NAMALWA (cell line): Measurements from ENCODE around the gene CFAP73.

Experiments used
- DNase-seq: peaks from one replicate; pipeline ENCODE4 v3.0.0-alpha.2; 2015; ENCODE audit warnings: low spot score

Gene CFAP73

DNA sequence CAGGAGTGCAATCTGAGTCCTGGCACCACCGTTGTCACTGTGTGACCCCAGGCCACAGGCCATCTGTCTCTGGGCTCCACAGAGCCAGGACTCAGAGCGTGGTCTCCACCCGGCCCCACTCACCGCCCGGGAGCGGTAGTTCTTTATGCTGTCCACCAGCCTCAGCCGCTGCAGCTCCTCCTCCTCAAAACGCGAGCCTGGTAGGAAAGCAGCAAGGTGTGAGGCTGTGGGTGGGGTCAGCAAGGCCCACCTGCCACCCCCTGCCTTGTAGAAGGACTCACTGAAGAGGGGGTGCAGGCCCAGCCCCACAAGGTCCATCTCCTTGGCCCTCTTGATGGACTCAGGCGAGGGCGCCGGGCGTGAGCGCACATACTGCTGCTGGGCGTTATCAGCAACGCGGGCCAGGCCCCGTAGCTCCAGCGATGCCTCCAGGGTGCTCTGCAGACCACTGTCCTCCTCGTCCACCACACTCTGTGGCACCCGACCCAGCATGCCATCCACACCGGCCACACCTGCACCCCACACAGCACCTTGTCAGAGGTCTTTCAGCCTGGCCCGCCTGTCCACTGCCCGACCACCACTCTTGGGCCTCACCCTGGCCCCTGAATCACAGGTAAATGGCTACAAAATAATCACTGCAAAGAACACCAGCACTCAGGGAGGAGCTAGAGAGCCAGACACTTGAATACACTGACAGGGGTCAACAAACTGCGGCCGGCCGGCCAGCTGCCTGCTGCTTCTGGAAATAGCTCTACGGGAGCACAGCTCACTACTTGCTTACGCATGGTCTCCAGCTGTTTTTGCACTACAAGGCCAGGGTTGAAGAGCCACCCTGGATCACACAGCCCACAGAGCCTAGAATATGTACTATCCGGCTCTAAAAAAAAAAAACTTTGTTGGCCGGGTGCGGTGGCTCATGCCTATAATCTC is 16.3 kb downstream of the CFAP73 start:
- no peak for DNase-seq

DNA sequence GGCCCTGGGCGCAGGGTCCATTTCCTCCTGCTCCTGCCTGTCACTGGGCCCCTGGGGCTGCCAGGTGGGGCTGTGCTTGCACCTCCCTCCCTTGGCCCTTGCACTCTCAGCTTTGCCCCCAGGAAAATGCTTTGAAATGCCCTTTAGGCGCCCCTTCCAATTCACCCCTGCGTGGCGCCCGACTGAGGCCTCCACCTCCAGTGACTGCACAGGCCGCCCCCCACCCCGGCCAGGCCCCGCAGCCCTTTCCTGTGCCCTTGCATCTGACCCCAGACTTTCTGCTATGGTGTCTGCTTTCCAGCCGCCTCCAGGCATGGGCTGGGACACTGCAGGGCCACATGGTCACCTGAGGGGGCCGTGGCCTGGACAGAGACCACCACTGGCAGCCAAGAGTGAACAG is 18.3 kb downstream of the CFAP73 start:
- DNase-seq = no peak

DNA sequence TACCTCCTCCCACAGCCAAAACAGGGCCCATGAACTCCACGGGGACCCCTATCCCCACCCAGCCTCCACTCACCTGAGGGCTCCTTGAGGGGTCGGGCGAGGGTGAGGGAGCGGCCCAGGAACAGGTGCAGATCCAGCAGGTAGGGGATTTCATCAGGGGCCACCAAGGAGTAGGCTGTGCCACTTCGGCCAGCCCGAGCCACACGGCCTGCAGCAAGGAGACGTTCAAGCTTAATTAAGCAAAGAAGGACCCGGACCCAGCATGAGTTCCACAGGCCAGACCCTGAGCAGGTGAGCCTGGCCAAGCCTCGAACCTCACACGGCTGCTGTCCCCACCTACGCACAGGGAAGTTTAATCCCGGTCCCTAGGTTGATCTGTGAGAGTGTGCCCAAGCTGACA is 20.2 kb downstream of the CFAP73 start:
- no peak for DNase-seq

DNA sequence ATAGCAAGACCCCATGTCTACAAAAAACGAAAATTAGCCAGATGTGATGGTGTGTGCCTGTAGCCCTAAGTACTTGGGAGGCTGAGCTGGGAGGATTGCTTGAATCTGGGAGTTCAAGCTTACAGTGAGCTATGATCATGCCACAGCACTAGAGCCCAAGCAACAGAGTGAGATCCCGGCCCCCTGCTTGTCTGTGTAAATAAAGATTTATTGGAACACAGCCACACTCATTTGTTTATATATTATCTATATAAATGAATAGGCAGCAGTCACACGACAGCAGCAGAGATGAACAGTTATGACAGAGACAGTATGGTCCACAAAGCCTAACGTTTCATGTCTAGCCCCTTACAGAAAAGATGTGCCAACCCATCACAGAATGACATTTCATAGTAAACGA is 20.9 kb downstream of the CFAP73 start:
- no peak for DNase-seq

DNA sequence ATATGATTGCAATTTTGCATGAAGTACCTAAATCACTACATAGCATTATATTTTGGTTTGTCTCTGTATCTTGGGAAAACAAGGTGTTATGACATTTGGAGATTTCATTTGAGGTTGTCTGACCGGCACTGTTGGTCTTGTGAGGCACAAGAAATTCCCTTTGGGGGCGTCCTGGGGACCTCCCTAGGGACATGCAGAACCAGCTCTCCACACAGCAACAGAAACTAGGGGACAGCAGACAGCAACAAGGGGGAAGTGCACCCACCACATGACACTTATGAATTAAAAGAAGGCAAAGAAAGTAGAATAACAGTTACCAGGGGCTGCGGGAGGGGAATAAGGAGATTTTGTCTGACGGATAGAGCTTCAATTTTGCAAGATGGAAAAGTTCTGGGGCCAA is 21.4 kb downstream of the CFAP73 start:
- DNase-seq = peak; percentile 64

DNA sequence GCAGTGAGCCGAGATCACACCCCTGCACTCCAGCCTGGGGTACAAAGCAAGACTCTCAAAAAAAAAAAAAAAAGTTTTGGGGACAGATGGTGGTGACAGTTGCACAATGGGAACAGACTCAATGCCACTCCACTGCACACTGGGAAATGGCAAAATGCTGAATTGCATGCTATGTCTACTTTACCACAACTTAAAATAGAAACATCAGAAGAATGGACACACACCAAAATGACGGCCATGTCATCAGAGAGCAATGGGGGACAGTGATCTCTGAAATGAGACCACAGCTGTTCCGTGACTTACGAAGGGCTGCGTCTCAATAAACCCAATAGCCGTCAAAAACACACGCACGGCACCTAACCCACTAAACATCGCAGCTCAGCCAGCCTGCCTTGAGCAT is 22.0 kb downstream of the CFAP73 start:
- DNase-seq = peak; percentile 37

DNA sequence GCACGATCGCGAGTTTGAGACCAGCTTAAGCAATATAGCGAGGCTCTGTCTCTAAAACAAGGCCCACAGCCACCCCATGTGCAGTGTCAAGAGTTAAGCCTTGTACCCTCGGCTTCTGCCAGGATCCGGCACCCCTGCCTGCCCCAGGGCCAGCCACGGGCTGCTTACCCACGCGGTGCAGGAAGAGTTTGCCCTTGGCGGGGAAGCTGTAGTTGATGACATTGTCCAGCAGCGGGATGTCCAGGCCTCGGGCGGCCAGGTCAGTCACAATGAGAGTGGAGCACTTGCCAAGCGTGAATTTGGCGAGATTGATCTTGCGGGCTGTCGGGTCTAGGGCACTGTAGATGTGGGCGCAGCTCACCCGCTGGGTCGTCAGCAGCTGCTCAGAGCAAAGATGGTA is 22.7 kb downstream of the CFAP73 start:
- DNase-seq = no peak

DNA sequence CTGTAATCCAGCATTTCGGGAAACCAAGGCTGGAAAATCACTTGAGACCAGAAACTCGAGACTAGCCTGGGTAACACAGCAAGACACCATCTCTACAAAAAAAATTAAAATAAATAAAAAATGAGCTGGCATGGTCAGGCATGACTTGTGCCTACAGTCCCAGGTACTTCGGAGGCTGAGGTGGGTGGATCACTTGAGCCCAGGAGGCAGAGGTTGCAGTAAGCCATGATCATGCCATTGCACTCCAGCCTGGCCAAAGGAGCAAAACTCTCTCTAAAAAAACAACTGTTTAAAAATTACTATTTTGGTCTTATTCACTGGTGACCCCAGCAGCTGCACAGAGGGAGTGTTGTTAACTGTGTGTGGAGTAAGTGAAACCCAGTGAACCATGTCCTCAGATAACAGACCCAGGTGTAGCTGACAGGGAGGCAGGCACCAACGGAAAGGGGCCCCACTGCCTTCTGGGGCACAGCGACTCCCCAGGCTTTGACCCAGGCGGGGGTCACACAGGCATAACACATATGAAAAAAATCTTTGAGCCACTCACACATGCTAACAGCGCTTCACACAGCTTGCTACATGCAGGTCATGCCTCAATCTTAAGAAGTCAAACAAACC is 23.7 kb downstream of the CFAP73 start:
- DNase-seq = peak; percentile 96

DNA sequence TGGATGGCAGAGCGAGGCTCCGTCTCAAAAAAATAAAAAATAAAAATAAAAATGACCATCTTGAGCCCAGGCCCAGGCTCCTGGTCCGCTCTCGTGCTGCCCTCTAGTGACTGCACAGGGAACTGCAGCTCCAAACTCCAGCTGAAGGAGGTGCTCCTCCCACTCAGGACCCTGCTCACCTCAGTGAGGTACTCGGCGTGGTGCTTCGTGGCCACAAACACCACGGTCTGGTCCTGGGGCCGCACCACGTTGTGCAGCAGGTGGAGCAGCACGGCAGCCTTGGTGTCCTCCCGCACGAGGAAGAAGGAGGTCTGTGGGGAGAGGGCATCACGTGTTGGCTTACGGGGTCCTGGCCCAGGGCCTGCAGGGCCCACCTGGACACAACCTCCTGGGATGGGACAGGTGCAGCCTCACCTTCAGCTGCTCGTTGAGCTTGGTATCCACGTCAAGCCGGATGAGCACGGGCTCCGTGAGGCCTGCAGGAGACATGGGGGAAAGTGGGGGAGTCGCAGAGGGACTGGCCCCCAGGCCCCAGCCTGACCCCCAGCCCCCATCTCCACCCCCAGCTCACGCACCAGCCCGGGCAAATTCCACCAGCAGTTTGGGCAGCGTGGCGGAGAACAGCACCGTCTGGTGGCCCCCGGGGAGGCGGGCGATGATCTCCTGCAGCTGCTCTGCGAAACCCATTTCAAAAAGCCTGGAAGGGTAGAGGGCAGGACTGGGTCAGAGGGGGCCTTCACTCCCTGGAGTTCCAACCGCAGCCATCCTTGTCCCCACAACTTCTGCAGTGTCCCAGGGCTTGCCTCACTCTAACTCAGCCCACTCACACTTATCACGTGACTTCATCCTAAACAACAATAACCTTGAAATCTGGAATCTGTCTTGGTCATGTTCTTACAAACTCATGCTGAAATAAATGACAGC is 25.2 kb downstream of the CFAP73 start:
- peak; percentile 88 for DNase-seq

DNA sequence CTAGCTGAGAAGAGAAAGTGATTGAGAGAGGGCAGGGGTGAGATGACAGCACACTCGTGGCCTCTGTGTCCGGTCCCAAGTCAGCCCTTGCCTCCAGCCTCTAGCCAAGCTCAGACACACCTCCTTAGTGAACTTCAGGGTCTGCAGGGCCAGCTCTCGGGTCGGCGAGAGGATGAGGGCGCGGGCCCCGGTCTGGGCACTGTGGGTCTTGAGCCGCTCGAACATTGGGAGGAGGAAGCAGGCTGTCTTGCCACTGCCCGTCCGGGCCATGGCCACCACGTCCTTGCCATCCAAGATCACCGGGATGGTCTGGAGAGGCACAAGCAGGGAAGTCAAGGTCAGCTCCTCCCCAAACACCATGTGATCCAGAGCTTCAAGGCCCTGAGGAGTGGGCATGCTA is 29.5 kb downstream of the CFAP73 start:
- no peak for DNase-seq

DNA sequence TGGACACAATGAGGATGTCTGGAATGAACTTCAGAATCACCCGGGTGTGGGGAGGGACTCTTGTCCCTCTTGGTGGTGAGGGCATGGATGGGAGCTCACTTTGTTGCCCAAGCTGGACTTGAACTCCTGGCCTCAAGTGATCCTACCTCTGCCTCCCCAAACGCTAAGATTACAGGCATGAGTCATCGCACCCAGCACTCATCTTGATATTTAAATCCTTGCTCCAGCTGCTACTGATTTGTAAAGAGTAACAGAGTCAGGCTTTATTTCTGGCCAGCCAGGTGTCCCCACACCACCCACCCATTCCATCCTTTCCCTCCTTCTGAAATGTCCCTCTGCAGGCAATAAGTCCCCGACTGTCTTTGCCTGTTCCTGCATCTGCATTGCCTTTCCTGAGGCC is 30.8 kb downstream of the CFAP73 start:
- DNase-seq = no peak

DNA sequence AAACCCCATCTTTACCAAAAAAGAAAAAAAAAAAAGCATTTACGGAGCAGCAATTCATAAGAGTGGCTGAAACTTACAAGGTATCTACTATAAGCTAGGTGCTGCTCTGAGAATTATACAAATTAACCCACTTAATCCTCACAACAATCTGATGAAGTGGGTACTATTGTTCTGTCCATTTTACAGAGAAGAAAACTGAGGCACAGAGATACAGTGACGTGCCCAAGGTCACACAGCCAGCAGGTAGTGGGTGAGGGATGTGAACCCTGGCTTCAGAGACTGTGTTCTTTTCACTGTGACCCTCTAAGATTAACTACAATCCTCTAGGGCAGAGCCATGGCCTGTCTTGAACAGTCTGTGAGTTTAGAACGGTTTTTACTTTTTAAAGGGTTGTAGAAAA is 32.5 kb downstream of the CFAP73 start:
- DNase-seq = no peak

DNA sequence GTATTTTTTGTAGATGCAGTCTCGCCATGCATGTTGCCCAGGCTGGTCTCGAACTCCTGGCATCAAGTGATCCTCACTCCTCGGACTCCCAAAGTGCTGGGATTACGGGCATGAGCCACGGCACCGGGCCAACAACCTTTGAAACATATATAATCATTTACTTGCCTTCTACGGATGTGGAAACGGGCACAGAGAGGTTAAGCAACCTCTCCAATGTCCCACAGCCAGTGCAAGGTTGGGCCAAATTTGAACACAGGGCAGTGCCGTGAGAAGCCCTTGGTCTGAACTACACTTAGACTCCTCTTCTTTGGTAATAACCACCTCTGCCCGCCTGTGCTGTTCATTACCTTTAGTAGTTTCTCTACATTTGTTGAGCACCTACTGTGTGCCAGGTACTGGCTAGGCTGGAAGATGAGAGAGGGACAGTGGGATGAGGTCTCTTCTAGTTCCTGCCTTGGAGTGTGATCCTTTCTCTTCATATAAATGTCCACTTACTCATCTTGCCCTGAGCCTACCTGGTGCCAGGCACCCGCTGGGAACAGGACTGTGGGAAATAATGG is 33.6 kb downstream of the CFAP73 start:
- DNase-seq = no peak

DNA sequence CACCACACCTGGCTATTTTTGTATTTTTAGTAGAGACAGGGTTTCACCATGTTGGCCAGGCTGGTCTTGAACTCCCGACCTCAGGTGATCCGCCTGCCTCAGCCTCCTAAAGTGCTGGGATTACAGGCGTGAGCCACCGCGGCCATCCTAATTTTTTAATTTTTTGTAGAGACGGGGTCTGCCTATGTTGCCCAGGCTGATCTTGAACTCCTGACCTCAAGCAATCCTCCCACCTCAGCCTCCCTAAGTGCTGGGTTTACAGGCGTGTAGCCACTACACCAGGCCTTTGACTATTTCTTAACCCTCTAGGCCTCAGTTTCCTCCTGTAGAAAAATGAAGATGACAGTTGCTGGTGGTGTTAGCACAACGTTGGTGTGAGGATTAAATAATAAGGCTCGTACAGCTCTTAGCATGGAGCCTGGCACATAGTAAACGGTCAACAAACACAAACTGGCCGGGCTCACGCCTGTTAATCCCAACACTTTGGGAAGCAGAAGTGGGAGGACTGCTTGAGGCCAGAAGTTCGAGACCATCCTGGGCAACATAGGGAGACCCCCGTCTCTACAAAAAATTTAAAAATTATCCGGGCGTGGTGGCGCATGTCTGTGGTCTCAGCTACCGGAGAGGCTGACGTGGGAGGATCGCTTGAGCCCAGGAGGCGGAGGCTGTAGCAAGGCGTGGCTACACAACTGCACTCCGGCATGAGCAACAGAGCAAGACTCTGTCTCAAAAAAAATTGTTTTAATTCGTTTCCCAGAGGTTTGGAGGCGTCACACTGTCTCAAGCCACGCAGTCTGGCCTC is 34.8 kb downstream of the CFAP73 start:
- no peak for DNase-seq

DNA sequence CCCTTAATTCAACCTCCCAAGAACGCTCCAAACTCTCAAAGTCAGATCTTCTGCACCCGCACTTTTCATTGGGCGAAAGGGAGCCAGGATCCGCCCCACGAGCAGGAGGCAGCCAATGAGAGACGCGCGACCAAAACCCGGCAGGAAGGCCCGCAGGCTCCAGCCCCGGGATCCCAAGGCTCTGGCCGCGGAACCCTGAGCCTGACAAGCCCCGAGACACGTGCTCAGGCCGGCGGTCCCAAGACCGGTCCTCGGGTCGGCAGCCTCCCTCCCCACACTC is 35.3 kb downstream of the CFAP73 start:
- peak; percentile 96 for DNase-seq

DNA sequence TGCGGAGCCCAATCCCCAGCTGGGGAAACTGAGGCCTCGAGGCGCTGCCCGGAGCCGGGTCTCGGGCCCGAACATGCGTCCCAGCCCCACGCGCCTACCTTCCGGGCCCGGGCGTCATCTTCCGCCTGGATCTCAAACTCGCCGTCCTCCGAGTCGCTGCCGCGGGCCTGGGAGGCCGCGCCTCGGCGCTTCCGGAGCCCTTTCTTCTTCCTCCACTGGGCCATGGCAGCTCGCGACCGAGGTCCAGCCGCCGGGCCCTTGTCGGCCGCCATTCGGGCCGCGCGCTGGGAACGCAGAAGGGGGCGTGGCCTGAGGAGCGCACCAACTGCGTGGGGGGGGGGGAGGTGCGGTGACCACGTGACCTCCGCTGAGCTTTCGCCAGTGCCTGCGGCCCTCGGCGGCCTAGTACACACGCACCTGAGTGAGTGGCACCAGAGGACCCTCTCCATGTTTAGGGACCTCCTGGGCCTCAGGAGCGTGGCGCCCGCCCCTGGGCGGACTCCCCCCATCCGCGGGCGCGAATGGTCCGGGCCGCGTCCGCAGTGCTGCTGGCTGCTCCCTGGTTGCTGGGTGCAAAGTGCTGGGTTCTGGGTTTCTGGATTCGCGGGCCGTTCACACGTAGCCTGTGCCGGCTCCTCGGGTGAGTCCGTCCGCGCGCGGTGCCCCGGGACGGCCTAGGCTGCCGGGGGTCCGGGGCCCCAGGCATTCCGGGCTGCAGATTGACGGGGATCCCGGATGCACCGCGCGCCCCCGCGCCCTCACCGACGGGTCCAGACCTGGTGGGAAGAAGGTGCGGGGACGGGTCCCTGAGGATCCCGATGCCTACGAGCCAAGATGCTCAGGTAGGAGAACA is 35.9 kb downstream of the CFAP73 start, which contains the start of the genes DDX54 and RITA1:
Gene DDX54 (minus strand): TSS at position 299 of the 853 bp plus-strand sequence. CDS start 27 bp downstream, at position 272.
Gene RITA1 (plus strand): TSS at position 542 of the 853 bp plus-strand sequence. CDS start 1,026 bp downstream, outside the sequence.
- DNase-seq = peak; percentile 89

DNA sequence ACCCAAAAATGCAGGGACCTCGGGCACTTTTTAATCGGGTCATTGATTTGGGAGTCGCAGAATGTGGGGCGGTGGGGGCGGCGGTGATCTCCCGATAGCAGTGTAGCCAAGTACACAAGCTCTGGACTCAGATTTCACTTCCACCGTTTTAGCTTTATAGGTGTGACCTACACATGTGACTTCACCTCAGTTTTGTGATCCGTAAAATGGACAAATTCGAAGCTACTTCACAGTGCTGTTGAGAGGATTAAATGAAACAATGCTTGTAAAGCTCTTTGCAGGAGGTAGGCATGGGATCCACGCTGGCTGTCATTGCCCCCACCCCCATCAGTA is 36.5 kb downstream of the CFAP73 start:
- peak; percentile 61 for DNase-seq

DNA sequence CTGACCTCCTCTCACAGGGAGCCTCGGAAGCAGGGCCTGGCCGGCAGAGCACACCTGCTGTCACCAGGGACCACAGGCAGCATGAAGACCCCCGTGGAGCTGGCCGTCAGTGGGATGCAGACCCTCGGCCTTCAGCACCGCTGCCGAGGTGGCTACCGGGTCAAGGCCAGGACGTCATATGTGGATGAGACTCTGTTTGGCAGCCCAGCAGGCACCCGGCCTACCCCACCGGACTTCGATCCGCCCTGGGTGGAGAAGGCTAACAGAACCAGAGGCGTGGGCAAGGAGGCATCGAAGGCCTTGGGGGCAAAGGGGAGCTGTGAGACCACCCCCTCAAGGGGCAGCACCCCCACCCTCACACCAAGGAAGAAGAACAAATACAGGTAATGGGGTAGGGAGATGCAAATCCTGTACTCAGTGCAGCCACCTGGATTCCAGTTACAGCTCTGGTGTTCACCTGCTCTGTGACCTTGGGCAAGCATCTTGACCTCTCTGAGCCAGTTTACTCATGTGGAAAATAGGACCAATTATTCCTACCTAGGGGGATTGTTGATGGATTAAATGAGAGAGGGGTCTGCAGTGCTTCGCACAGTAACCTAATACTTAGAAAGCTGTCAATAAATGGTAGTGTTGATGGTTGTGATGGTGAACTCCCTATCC is 37.3 kb downstream of the CFAP73 start:
- DNase-seq = no peak

DNA sequence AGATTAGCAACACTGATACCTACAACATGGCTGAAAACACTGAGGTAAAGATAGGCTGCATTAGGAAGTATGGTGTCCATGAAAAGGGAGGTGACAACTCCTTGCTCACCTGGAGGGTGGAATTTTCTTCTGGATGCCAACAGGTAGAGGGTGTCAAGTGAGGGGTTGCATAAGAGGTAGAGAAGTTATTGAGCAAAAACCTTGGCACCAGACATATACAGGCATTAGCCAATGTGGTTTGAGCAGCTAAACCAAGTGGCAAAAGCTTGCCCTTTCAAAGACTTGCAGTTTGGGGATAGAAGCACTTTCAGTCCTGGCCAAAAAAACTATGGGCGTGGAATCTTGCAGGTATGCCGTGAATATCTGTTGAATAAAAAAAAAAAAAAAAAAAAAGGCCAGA is 39.8 kb downstream of the CFAP73 start:
- DNase-seq = no peak

DNA sequence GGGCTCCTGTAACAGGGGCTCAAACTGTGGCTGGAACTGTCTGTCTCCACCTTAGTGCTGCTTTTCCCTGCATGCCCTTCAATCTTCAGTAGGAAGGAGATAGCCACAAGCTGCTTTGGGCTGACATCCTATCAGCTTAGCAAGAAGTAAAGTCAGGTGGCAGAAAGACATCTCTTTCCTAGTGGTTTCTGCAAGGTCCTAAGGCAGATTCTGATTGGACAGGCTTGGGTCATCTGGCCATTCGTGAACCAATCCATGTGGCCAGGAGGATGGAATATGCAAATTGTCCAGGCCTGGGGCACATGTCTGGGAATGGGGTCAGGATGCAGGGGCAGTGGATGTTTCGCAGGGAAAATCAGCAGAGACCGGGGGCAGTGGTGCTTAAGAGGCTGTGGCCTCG is 41.2 kb downstream of the CFAP73 start:
- DNase-seq = no peak
